Ecto neural progenitor cell (in vitro differentiated cells): Measurements from ENCODE around the gene MYL5.
A peak's percentile ranks its signal among the peaks of the same experiment; 100 is the strongest.
"Not testable (repeated sequence)": the region's sequence is repeated elsewhere in the genome, so short reads cannot be mapped to it uniquely, and the experiment has no call there.

ENCODE experiments used
- DNase-seq: peaks from one replicate; pipeline ENCODE4 v3.0.0-alpha.2; 2018; ENCODE audit warnings: low spot score

MYL5 gene

GRCh38 chr4:684623-685327 lies 10.4 kb downstream of the MYL5 start:
- no peak for DNase-seq

GRCh38 chr4:685679-686412 lies 11.5 kb downstream of the MYL5 start:
- DNase-seq, result no peak

- DNase-seq, result no peak
Observed at GRCh38 chr4:686413-687040, 12.2 kb downstream of the MYL5 start.

GRCh38 chr4:687048-687970 lies 13.0 kb downstream of the MYL5 start:
- no peak for DNase-seq

- DNase-seq, result no peak
Observed at GRCh38 chr4:687971-688853, 13.9 kb downstream of the MYL5 start.

- DNase-seq, result peak; percentile 69
Observed at GRCh38 chr4:688854-689681, 14.7 kb downstream of the MYL5 start, which contains the start of gene SLC49A3. TSS of gene SLC49A3 (minus strand) at chr4:689151. CDS start at chr4:689127, 24 bp downstream.

GRCh38 chr4:689723-690122 lies 15.4 kb downstream of the MYL5 start:
- DNase-seq, result no peak

- no peak for DNase-seq
Observed at GRCh38 chr4:692771-693554, 18.6 kb downstream of the MYL5 start.

GRCh38 chr4:694341-694940 lies 20.1 kb downstream of the MYL5 start:
- DNase-seq, result not testable (repeated sequence)

GRCh38 chr4:699816-700580 lies 25.7 kb downstream of the MYL5 start:
- DNase-seq, result no peak

GRCh38 chr4:700587-701264 lies 26.4 kb downstream of the MYL5 start:
- no peak for DNase-seq

GRCh38 chr4:702618-703048 lies 28.3 kb downstream of the MYL5 start:
- no peak for DNase-seq

GRCh38 chr4:703336-704197 lies 29.2 kb downstream of the MYL5 start:
- DNase-seq, result no peak

- DNase-seq, result no peak
Observed at GRCh38 chr4:704198-704891, 30.0 kb downstream of the MYL5 start.

GRCh38 chr4:704971-705277 lies 30.6 kb downstream of the MYL5 start:
- DNase-seq, result no peak
